Heart right ventricle (tissue), 16 donors: ENCODE measurements around the gene TMPRSS9. TPM values are rescaled to one million over a fixed set of nuclear protein-coding genes. Genes with fewer than 3 reads are reported as not detected.

Experiments
- ATAC-seq, 8 donors: fragments of 200-7000 bp; cut with Tn5 transposase; one replicate each; pipeline ENCODE4 v1.9.1; 2020; ENCODE audit warnings: mild to moderate bottlenecking in 8 of 8, moderate library complexity in 8 of 8, moderate number of reproducible peaks in 1 of 8
- DNase-seq, 2 donors: peaks; one replicate each; pipeline ENCODE4 v3.0.0-alpha.2; 2020
- H3K27ac ChIP-seq, 10 donors: fragments of 200-600 bp; sonication (generic) in 2 of 10; one replicate each; pipeline versions ENCODE4 v1.5.0 to v1.8.0; 2020 to 2022; ENCODE audit warnings: mild to moderate bottlenecking in 3 of 10
- H3K27me3 ChIP-seq, 7 donors: fragments of 200-600 bp; one replicate each; pipeline ENCODE4 v1.8.0; 2021 to 2022; ENCODE audit warnings: mild to moderate bottlenecking in 2 of 7
- H3K36me3 ChIP-seq, 9 donors: fragments of 200-600 bp; sonication (generic) in 1 of 9; one replicate each; pipeline versions ENCODE4 v1.5.0 to v1.8.0; 2020 to 2022; ENCODE audit warnings: mild to moderate bottlenecking in 2 of 9
- H3K4me1 ChIP-seq, 9 donors: fragments of 200-600 bp; sonication (generic) in 1 of 9; one replicate each; pipeline versions ENCODE4 v1.5.0 to v1.8.0; 2020 to 2022; ENCODE audit warnings: mild to moderate bottlenecking in 4 of 9
- H3K4me3 ChIP-seq, 10 donors: fragments of 200-600 bp; sonication (generic) in 2 of 10; one replicate each; pipeline versions ENCODE4 v1.5.0 to v1.8.0; 2020 to 2022; ENCODE audit warnings: mild to moderate bottlenecking in 7 of 10, moderate library complexity in 2 of 10
- H3K9me3 ChIP-seq, 11 donors: fragments of 200-600 bp in 10 of 11; sonication (generic) in 2 of 11; one replicate each; pipeline versions ENCODE4 v1.5.0 to v1.8.0; 2013 to 2022; ENCODE audit warnings: mild to moderate bottlenecking in 2 of 11, control low read depth in 1 of 11, moderate library complexity in 1 of 11
- WGBS, 2 donors: extraction: QIAGEN DNeasy Blood & Tissue Kit; methylation state at CpG; one replicate each; pipeline ENCODE4 v1.1.7; 2013; ENCODE audit warnings: inconsistent platforms in 1 of 2; 5-methylcytosine and 5-hydroxymethylcytosine counted together
- intact Hi-C, 10 donors: fragments of 100-400 bp; cut with DNase I; formaldehyde crosslinking; loops; one replicate each; pipeline versions ENCODE4 v1.11.1 to v1.14.2; 2022
- polyA plus RNA-seq, 2 donors: library from polyadenylated mRNA; stranded (reverse); fragments of 200-250 nt; gene quantifications; one replicate each; pipeline ENCODE4 v1.2.3, GENCODE V29; 2013
- total RNA-seq, 10 donors: library from RNA; stranded (reverse); fragmentation: NEBNext Ultra II Directional in 3 of 10; extraction: Animal tissue kit (Norgen Biotek cat#: 25700) in 3 of 10; gene quantifications; one replicate each; pipeline versions ENCODE4 v1.2.1 to v1.2.4, GENCODE V29; 2021 to 2023
- TF ChIP-seq, protein P1 (sequence below), 9 donors: fragments of 200-600 bp; sonication (generic) in 2 of 9; IDR thresholded peaks; one replicate each; pipeline versions ENCODE4 v1.5.0 to v1.8.0; 2021 to 2022; ENCODE audit warnings: antibody characterized with exemption in 9 of 9, mild to moderate bottlenecking in 5 of 9, moderate library complexity in 1 of 9
- donor health status: Arrhythmogenic right ventricular cardiomyopathy.
- donor health status: ischemic (EF 13 %, LVEDD 7.1; RV severe dilation, severe dysfunction).
- donor health status: healthy with polysubstance abuse.
- donor health status: DM: no; HTN: yes; CAD: no.
- donor health status: DM: no; HTN: no; CAD: no.
- donor health status: ischemic (EF 25% LVEDD 6.9; RV normal size, moderate dysfunction).
- donor health status: ischemic (EF 25% LVEDD 5.7; RV mildly dilated, moderate dysfunction).
- donor health status: healthy.
- donor health status: DM: yes; HTN: yes; CAD: no.
- donor health status: Ischemic cardiomyopathy.
- donor health status: ischemic (EF 35%, LVEDD 5.7; RV mildly dilated, moderate dysfunction).
- donor health status: nonischemic (EF 11% LVEDD 7.7; RV severe dilation, severe dysfunction).
- donor health status: DM: yes; HTN: yes; CAD: no.
- donor health status: PGD.
- donor health status: ischemic (EF 29% LVEDD 5.4; RV normal size, mild dysfunction).
- donor health status: nonischemic (EF 23%, LVEDD 6.1; RV moderate dilation, normal function).

TMPRSS9 gene
- total and polyA plus RNA-seq, 12 donors: 0.01 TPM; not detected in 11

DNA sequence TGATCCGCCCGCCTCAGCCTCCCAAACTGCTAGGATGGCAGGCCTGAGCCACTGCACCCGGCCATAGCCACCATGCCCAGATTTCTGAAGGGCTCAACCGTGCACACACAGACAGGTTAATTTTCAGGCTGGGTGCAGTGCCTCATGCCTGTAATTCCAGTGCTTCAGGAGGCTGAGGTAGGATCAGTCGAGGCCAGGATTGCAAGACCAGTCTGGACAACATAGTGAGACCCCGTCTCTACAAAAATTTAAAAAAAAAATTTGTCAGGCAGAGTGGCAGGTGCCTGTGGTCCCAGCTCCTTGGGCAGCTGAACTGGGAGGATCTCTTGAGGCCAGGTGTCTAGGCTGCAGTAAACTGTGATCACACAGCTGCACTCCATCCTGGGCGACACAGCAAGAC is 59.7 kb downstream of the TMPRSS9 start:
- H3K27ac ChIP-seq: no peak overlapping the region
- H3K4me3 ChIP-seq: no peak overlapping the region
- intact Hi-C loops: no loop called here
- 94 to 96% methylated on average over 7 of the region's 7 CpGs for WGBS, 2 donors
- peaks cover 0 to 26% (median 0%) of the 10 kb centered on the region in 9 donors for H3K36me3 ChIP-seq
- no peak for ATAC-seq
- DNase-seq: no peak
- TF ChIP-seq, protein P1, sequence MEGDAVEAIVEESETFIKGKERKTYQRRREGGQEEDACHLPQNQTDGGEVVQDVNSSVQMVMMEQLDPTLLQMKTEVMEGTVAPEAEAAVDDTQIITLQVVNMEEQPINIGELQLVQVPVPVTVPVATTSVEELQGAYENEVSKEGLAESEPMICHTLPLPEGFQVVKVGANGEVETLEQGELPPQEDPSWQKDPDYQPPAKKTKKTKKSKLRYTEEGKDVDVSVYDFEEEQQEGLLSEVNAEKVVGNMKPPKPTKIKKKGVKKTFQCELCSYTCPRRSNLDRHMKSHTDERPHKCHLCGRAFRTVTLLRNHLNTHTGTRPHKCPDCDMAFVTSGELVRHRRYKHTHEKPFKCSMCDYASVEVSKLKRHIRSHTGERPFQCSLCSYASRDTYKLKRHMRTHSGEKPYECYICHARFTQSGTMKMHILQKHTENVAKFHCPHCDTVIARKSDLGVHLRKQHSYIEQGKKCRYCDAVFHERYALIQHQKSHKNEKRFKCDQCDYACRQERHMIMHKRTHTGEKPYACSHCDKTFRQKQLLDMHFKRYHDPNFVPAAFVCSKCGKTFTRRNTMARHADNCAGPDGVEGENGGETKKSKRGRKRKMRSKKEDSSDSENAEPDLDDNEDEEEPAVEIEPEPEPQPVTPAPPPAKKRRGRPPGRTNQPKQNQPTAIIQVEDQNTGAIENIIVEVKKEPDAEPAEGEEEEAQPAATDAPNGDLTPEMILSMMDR (IDR thresholded peaks at IDR 0.05): no peak
- peaks cover 0 to 8% (median 0%) of the 10 kb centered on the region in 11 donors for H3K9me3 ChIP-seq
- H3K4me1 ChIP-seq: peaks cover 0 to 16% (median 5%) of the 10 kb centered on the region in 9 donors
- H3K27me3 ChIP-seq: no peaks in the 10 kb centered on the region

DNA sequence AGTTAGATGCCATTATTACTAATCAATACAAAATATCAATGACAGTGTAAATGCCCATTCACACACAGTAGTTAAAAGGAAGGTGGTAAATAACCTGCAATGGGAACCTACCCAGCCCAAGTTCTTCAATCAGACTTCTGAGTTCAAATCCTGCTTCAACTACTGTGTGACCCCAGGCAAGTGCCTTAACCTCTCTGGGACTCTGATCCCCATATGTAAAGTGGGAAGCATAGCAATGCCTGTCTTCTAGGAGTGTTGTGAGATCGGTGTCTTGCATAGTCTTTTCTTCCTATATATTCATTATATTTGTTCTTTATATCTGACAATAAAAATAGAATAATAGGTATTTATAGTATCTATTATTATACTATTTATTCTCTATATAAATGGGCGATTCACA is 60.4 kb downstream of the TMPRSS9 start:
- Histone ChIP-seq H3K4me1 (peaks cover 2 to 22% (median 10%) of the 10 kb centered on the region in 9 donors), H3K4me3 (no peak overlapping the region), H3K27ac (no peak overlapping the region), H3K36me3 (peaks cover 0 to 26% (median 0%) of the 10 kb centered on the region in 9 donors), H3K27me3 (no peaks in the 10 kb centered on the region), H3K9me3 (peaks cover 0 to 8% (median 0%) of the 10 kb centered on the region in 11 donors)
- ATAC-seq: no peak
- intact Hi-C loops: no loop called here
- no peak for DNase-seq
- TF ChIP-seq, protein P1 (IDR thresholded peaks at IDR 0.05): no peak
- 93% methylated on average over 2 of the region's 2 CpGs for WGBS, 2 donors

DNA sequence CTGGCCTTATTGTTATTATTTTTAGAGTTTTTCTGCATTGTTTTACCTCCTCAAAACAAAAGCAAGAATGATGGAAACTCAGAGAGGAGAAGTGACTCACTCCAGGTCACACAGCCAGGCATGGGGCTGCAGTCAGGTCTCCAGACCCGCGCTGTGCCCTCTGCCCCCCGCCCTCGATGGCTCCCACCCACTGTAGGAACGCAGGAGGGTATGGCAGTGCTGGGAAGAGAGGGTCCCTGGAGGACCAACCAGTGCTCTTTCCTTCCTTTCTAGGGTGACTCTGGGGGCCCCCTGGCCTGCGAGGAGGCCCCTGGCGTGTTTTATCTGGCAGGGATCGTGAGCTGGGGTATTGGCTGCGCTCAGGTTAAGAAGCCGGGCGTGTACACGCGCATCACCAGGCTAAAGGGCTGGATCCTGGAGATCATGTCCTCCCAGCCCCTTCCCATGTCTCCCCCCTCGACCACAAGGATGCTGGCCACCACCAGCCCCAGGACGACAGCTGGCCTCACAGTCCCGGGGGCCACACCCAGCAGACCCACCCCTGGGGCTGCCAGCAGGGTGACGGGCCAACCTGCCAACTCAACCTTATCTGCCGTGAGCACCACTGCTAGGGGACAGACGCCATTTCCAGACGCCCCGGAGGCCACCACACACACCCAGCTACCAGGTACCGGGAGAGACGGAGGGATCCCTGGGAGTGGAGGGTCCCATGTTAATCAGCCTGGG is 61.7 kb downstream of the TMPRSS9 start:
- no peak for ATAC-seq
- intact Hi-C loops: no loop called here
- no peak for DNase-seq
- Histone ChIP-seq H3K4me3 (no peak overlapping the region), H3K9me3 (peaks cover 0 to 4% (median 0%) of the 10 kb centered on the region in 11 donors), H3K27me3 (no peaks in the 10 kb centered on the region), H3K4me1 (peaks cover 13 to 34% (median 20%) of the 10 kb centered on the region in 9 donors), H3K36me3 (peaks cover 0 to 32% (median 0%) of the 10 kb centered on the region in 9 donors), H3K27ac (no peak overlapping the region)
- TF ChIP-seq, protein P1 (IDR thresholded peaks at IDR 0.05): no peak
- WGBS, 2 donors: 88 to 89% methylated on average over 22 to 23 of the region's 23 CpGs

DNA sequence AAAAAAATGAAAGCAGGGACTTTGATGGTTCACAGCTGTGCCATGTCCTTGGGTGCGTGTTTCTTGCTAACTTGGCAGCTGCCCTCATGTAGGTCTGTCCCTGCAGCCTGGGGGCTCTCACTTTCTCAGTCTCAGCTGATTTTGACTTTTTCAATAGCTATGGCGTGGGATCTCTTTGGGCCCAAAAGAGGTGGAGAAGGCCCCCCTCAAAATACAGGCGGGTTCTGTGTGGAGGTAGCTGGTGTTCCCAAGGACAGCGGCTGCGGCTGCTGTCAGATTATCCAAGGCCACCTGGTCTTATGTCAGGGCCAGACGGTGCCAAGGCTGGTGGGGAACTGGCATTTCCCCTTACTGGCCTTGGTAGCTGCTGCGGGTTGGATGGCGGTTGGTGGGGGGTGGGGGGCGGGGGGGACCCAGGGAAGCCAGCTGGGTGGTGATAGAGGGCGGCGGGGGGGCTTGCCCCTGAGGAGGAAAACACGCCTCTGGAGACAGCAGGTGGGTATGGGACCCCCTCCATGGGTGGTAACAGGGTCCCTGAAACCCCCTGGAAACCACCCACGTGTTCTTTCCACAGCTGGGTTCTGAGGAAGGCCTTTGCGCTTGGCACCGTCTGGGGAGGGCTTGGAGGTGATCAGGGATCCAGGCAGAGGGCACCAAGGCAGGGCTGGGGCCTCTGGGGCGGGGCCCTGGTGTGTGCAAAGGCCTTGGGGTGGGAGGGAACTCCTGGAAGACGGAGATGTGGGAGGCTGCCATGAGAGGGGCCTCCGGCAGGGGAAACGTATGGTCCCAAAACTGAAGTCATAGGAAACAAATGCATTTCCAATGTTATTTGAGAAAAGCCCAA is 63.2 kb downstream of the TMPRSS9 start:
- TF ChIP-seq, protein P1 (IDR thresholded peaks at IDR 0.05): no peak
- Histone ChIP-seq H3K9me3 (no peaks in the 10 kb centered on the region), H3K4me3 (no peak overlapping the region), H3K36me3 (peaks cover 0 to 23% (median 0%) of the 10 kb centered on the region in 9 donors), H3K27me3 (no peaks in the 10 kb centered on the region), H3K27ac (peak overlapping the region in 4 of 10 donors; percentile 9 to 58 (median 35)), H3K4me1 (peaks cover 13 to 42% (median 28%) of the 10 kb centered on the region in 9 donors)
- 66 to 68% methylated on average over 19 of the region's 19 CpGs for WGBS, 2 donors
- intact Hi-C loops: no loop called here
- ATAC-seq (peak in 1 of 8 donors; percentile 18), DNase-seq (no peak)
